ENCODE data around the gene PPDPF.

DNA sequence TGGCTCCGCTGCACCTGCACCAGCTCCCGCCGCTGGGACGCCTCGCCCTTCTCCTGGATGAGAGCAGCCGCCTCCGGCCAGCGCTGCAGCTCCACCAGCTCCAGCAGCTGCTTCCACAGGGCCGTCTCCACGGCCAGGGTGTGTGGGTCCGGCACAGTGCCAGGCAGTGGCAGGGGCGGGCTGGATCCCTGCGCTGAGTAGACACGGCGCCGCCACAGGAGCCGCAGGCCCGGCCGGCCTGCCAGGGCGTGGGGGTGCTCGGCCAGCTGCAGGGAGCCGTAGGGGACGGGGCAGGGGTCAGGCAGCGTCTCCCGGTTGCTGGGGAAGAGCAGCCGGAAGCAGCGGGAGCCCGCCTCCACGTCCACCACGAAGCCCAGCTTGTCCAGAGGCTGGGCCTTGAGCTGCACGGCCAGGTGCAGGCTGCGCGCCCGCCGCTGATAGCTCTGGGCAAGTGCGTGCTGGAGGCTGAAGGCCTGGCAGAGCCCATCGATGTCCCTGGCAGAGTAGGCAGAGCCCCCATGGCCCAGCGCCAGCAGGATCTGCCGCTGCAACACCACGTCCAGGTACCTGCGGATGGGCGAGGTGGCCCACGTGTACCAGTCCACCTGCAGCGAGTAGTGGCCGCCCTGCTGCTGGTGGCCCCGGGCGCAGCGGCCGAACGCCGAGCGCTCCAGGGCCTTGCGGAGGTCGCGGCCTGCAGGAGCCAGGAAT lies 42.8 kb downstream of the PPDPF start:
- TF ChIP-seq, protein P1, sequence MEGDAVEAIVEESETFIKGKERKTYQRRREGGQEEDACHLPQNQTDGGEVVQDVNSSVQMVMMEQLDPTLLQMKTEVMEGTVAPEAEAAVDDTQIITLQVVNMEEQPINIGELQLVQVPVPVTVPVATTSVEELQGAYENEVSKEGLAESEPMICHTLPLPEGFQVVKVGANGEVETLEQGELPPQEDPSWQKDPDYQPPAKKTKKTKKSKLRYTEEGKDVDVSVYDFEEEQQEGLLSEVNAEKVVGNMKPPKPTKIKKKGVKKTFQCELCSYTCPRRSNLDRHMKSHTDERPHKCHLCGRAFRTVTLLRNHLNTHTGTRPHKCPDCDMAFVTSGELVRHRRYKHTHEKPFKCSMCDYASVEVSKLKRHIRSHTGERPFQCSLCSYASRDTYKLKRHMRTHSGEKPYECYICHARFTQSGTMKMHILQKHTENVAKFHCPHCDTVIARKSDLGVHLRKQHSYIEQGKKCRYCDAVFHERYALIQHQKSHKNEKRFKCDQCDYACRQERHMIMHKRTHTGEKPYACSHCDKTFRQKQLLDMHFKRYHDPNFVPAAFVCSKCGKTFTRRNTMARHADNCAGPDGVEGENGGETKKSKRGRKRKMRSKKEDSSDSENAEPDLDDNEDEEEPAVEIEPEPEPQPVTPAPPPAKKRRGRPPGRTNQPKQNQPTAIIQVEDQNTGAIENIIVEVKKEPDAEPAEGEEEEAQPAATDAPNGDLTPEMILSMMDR (IDR thresholded peaks at IDR 0.05), result no peak
- TF ChIP-seq POLR2A (IDR thresholded peaks at IDR 0.05), result no peak
